MM.1S (cell line): ENCODE data around the gene TMSB4X.

Experiments used
- EZH2 ChIP-seq: fragments of 300-600 bp; sonication (generic); optimal IDR thresholded peaks from 2 replicates; pipeline ENCODE3; 2017; ENCODE audit warnings: low read depth, mild to moderate bottlenecking, antibody characterized with exemption, low read length, mixed read lengths
- EZH2phosphoT487 ChIP-seq: fragments of 300-600 bp; sonication (generic); IDR thresholded peaks from 2 replicates; pipeline ENCODE4 v1.6.1; 2018; ENCODE audit warnings: antibody characterized with exemption, low read length
- TF ChIP-seq, protein P1 (sequence below): fragments of 300-600 bp; sonication (generic); IDR thresholded peaks from 2 replicates; pipeline ENCODE4 v1.5.1; 2016; ENCODE audit warnings: antibody characterized with exemption, low read length, mixed read lengths

DNA sequence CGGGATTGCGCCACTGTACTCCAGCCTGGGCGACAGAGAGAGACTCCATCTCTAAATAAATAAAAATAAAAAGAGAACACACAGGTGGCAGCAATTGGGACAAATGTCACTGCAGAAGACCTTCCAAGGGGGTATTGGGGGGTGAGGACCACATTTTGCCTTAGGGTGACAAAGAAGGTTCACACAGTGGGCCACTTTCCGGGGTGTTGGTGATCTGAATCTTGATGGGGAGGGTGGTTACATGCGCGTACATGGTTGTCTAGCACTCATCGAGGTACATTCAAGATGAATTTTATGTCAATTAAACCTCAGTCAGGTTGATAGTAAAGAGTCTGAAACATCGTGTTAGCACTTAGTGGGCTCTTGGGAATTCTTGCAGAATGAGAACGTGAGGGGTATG is 20.5 kb upstream of the TMSB4X start:
- TF ChIP-seq, protein P1, sequence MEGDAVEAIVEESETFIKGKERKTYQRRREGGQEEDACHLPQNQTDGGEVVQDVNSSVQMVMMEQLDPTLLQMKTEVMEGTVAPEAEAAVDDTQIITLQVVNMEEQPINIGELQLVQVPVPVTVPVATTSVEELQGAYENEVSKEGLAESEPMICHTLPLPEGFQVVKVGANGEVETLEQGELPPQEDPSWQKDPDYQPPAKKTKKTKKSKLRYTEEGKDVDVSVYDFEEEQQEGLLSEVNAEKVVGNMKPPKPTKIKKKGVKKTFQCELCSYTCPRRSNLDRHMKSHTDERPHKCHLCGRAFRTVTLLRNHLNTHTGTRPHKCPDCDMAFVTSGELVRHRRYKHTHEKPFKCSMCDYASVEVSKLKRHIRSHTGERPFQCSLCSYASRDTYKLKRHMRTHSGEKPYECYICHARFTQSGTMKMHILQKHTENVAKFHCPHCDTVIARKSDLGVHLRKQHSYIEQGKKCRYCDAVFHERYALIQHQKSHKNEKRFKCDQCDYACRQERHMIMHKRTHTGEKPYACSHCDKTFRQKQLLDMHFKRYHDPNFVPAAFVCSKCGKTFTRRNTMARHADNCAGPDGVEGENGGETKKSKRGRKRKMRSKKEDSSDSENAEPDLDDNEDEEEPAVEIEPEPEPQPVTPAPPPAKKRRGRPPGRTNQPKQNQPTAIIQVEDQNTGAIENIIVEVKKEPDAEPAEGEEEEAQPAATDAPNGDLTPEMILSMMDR, result no peak
- TF ChIP-seq EZH2, result no peak
- TF ChIP-seq EZH2phosphoT487, result no peak
